A549 (cell line): ENCODE results near the gene NAT8L. TPM values are rescaled to one million over a fixed set of nuclear protein-coding genes. Genes with fewer than 3 reads are reported as not detected.
"Not testable (repeated sequence)": the region's sequence is repeated elsewhere in the genome, so short reads cannot be mapped to it uniquely, and the experiment has no call there.

Experiments used
- ATAC-seq, 2 experiments: fragments of 200-7000 bp in 1 of 2; fragments of >200 bp in 1 of 2; cut with Nextera tagmentation in 1 of 2; cut with Tn5 transposase in 1 of 2; 3 replicates each; pipeline versions ENCODE4 v1.8.0 to v1.9.1; 2018 to 2020; ENCODE audit warnings: mild to moderate bottlenecking in 1 of 2, moderate library complexity in 1 of 2
- CTCF ChIA-PET: fragments of 300-600 bp; sonication (Branson Sonifier 250); formaldehyde crosslinking; extraction: SDS; loops from one replicate; lab custom pipeline; 2021; ENCODE audit warnings: antibody characterized with exemption, inconsistent platforms; lab: Yijun Ruan, JAX
- POLR2A ChIA-PET: fragments of 350-600 bp; formaldehyde crosslinking; extraction: SDS; loops from one replicate; lab custom pipeline; 2021; ENCODE audit warnings: antibody characterized with exemption, inconsistent platforms; lab: Yijun Ruan, JAX
- DNase-seq, 2 experiments: peaks; one replicate each; pipeline versions ENCODE4 v3.0.0 to v3.0.0-alpha.2; 2011 to 2016; ENCODE audit warnings: low read depth in 1 of 2, low spot score in 1 of 2
- FAIRE-seq: peaks from 2 replicates; lab custom pipeline; 2011; peaks lifted over from hg19 to GRCh38; lab: Jason Lieb, UNC
- H3K27ac ChIP-seq, 2 experiments: fragments of >200 bp; sonication (Bioruptor Twin); formaldehyde crosslinking; 3 replicates each; pipeline ENCODE4 v1.5.1; 2016 to 2017
- H3K4me1 ChIP-seq: fragments of >200 bp; sonication (Bioruptor Twin); formaldehyde crosslinking; 3 replicates; pipeline ENCODE4 v1.6.1; 2016
- H3K4me2 ChIP-seq: fragments of >200 bp; sonication (Bioruptor Twin); formaldehyde crosslinking; 3 replicates; pipeline ENCODE4 v1.6.1; 2016
- H3K4me3 ChIP-seq: fragments of >200 bp; sonication (Bioruptor Twin); formaldehyde crosslinking; 3 replicates; pipeline ENCODE4 v1.5.1; 2016
- H3K9me3 ChIP-seq: fragments of >200 bp; sonication (Bioruptor Twin); formaldehyde crosslinking; 3 replicates; pipeline ENCODE4 v1.6.1; 2016
- BHLHE40 ChIP-seq: IDR thresholded peaks from 2 replicates; pipeline ENCODE4 v1.6.1; 2012; ENCODE audit warnings: low read depth, low read length, inconsistent platforms
- CHD2 ChIP-seq: fragments of 150-350 bp; IDR thresholded peaks from 2 replicates; pipeline ENCODE4 v1.6.1; 2014; ENCODE audit warnings: low read length; ENCODE audit not compliant: partially characterized antibody
- EP300 ChIP-seq, 2 experiments: fragments of >200 bp; sonication (Bioruptor Twin); formaldehyde crosslinking; IDR thresholded peaks; 2 replicates in 1 of 2; 3 replicates in 1 of 2; pipeline ENCODE4 v1.6.1; 2016 to 2017
- ESRRA ChIP-seq: fragments of 150-350 bp; IDR thresholded peaks from 2 replicates; pipeline ENCODE4 v1.6.1; 2014; ENCODE audit warnings: mild to moderate bottlenecking, low read length, borderline replicate concordance
- FOSB ChIP-seq: fragments of 250-450 bp; sonication (Bioruptor Pico); IDR thresholded peaks from 2 replicates; pipeline ENCODE4 v1.5.0; 2020; ENCODE audit warnings: mild to moderate bottlenecking, moderate library complexity
- FOSL2 ChIP-seq, 2 experiments: fragments of 450-650 bp in 1 of 2; fragments of >200 bp in 1 of 2; sonication (Bioruptor Twin) in 1 of 2; formaldehyde crosslinking; IDR thresholded peaks; 2 replicates each; pipeline versions ENCODE4 v1.5.0 to v1.6.1; 2016 to 2020; ENCODE audit warnings: mild to moderate bottlenecking in 1 of 2, moderate library complexity in 1 of 2
- HDAC2 ChIP-seq: fragments of 200-600 bp; sonication (generic); IDR thresholded peaks from 2 replicates; pipeline ENCODE4 v1.6.1; 2016
- HOXB5 ChIP-seq: fragments of 250-450 bp; sonication (Bioruptor Pico); IDR thresholded peaks from 2 replicates; pipeline ENCODE4 v1.5.0; 2020; ENCODE audit warnings: mild to moderate bottlenecking, moderate library complexity
- MAFK ChIP-seq: fragments of 450-650 bp; IDR thresholded peaks from 2 replicates; pipeline ENCODE4 v1.6.1; 2014; ENCODE audit not compliant: partially characterized antibody
- MAZ ChIP-seq: fragments of 150-350 bp; IDR thresholded peaks from 2 replicates; pipeline ENCODE4 v1.6.1; 2014; ENCODE audit warnings: antibody characterized with exemption, low read depth, low read length, borderline replicate concordance
- MYC ChIP-seq: IDR thresholded peaks from 2 replicates; pipeline ENCODE4 v1.6.1; 2012; ENCODE audit warnings: mild to moderate bottlenecking, inconsistent platforms, low read length, improper control_type of control experiment, borderline replicate concordance
- POLR2A ChIP-seq: IDR thresholded peaks from 2 replicates; pipeline ENCODE4 v1.6.1; 2012; ENCODE audit warnings: mild to moderate bottlenecking, low read length
- RCOR1 ChIP-seq: fragments of 150-350 bp; IDR thresholded peaks from 2 replicates; pipeline ENCODE4 v1.6.1; 2014; ENCODE audit warnings: antibody characterized with exemption, low read length, low read depth
- TFCP2L1 ChIP-seq: fragments of 250-450 bp; sonication (Bioruptor Pico); IDR thresholded peaks from 2 replicates; pipeline ENCODE4 v1.5.0; 2021; ENCODE audit warnings: mild to moderate bottlenecking
- TP53 ChIP-seq: fragments of 250-450 bp; sonication (Bioruptor Pico); IDR thresholded peaks from 2 replicates; pipeline ENCODE4 v1.5.0; 2021; ENCODE audit warnings: mild to moderate bottlenecking, moderate library complexity
- WGBS: methylation state at CpG from one replicate; pipeline ENCODE4 v1.1.6; 2017; ENCODE audit errors: missing lambda C conversion rate; 5-methylcytosine and 5-hydroxymethylcytosine counted together
- polyA plus RNA-seq, 4 experiments: library from polyadenylated mRNA; depleted of rRNA in 3 of 4; stranded (reverse); fragments of >200 nt; fragmentation: RNase III in 1 of 4; extraction: RNeasy Plus Mini Kit Qiagen cat#74134 plus additional on column Dnase treatment in 1 of 4; gene quantifications; 2 replicates in 3 of 4; 3 replicates in 1 of 4; pipeline ENCODE4 v1.2.3, GENCODE V29; 2011 to 2017
- TF ChIP-seq, protein P1 (sequence below): fragments of 250-450 bp; sonication (Bioruptor Pico); IDR thresholded peaks from 2 replicates; pipeline ENCODE4 v1.5.0; 2020; ENCODE audit warnings: low read depth, mild to moderate bottlenecking, moderate library complexity
- TF ChIP-seq, protein P2 (sequence below): IDR thresholded peaks from 2 replicates; pipeline ENCODE4 v1.6.1; 2012
- TF ChIP-seq, protein P3 (sequence below): fragments of 450-650 bp; IDR thresholded peaks from 2 replicates; pipeline ENCODE4 v1.6.1; 2014; ENCODE audit warnings: antibody characterized with exemption

Gene NAT8L
- polyA plus RNA-seq, 2 of the 4 experiments (the other 2 are of a cell fraction): 2.6 to 8.2 TPM

DNA sequence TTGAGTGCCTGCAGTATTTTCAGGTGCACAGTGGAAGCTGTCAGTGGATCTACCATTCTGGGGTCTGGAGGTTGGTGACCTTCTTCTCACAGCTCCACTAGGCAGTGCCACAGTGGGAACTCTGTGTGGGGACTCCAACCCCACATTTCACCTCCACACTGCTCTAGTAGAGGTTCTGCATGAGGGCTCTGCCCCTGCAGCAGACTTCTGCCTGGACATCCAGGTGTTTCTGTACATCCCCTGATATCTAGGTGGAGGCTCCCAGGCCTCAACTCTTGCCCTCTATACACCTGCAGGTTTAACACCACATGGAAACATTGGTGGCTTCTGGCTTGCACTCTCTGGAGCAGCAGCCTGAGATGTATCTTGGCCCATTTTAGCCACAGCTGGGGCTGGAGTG lies 33.3 kb upstream of the NAT8L start:
- CTCF ChIA-PET: interaction anchor here (1.0 kb wide), 1 partner anchor 16 kb away, joined by 3 read pairs; no protein-coding TSS in a partner anchor
- H3K4me2 ChIP-seq: no peak overlapping the region
- POLR2A ChIA-PET: no interaction called here
- FAIRE-seq (no peak), ATAC-seq (no peak), DNase-seq (no peak)
- H3K27ac ChIP-seq: no peak overlapping the region
- no peak overlapping the region for H3K4me3 ChIP-seq
- no peak for TF ChIP-seq BHLHE40
- no peak for TF ChIP-seq EP300 (IDR thresholded peaks at IDR 0.05)
- TF ChIP-seq POLR2A: no peak
- no peak for TF ChIP-seq MYC
- TF ChIP-seq HDAC2: no peak
- no peak for TF ChIP-seq HOXB5 (CRISPR knock-in tag)
- no peak for TF ChIP-seq MAZ
- TF ChIP-seq CHD2: no peak
- TF ChIP-seq MAFK: no peak
- no peak for TF ChIP-seq TP53
- TF ChIP-seq, protein P1, sequence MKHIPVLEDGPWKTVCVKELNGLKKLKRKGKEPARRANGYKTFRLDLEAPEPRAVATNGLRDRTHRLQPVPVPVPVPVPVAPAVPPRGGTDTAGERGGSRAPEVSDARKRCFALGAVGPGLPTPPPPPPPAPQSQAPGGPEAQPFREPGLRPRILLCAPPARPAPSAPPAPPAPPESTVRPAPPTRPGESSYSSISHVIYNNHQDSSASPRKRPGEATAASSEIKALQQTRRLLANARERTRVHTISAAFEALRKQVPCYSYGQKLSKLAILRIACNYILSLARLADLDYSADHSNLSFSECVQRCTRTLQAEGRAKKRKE (CRISPR knock-in tag): no peak
- TF ChIP-seq FOSB (CRISPR knock-in tag): no peak
- no peak for TF ChIP-seq TFCP2L1 (CRISPR knock-in tag)
- no peak for TF ChIP-seq FOSL2 (IDR thresholded peaks at IDR 0.05)
- TF ChIP-seq FOSL2 (CRISPR knock-in tag; IDR thresholded peaks at IDR 0.05): no peak
- 0 out of 3 replicates have a peak, but pooled peaks cover 2% of the 10 kb centered on the region for H3K9me3 ChIP-seq
- no peaks in the 10 kb centered on the region for H3K4me1 ChIP-seq

DNA sequence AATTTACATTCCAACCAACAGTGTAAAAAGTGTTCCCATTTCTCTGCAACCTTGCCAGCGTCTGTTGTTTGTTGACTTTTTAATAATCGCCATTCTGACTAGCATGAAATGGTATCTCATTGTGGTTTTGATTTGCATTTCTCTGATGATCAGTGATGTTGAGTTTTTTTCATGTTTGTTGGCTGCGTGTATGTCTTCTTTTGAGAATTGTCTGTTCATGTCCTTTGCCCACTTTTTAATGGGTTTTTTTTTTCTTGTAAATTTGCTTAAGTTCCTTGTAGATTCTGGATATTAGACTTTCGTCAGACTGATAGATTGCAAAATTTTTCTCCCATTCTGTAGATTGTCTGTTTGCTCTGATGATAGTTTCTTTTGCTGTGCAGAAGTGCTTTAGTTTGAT lies 32.0 kb upstream of the NAT8L start:
- FAIRE-seq, H3K4me3 ChIP-seq: not testable (repeated sequence)

DNA sequence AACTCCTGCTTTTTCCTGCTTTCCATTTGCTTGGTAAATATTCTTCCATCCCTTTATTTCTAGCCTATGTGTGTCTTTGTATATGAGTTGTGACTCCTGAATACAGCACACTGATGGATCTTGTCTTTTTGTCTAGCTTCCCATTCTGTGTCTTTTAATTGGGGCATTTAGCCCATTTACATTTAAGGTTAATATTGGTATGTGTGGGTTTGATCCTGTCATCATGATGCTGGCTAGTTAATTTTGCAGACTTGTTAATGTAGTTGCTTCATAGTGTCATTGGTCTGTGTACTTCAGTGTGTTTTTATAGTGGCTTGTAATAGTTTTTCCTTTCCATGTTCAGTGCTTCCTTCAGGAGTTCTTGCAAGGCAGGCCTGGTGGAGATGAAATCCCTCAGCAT lies 28.0 kb upstream of the NAT8L start:
- POLR2A ChIA-PET, H3K9me3 ChIP-seq, H3K4me1 ChIP-seq, FAIRE-seq, H3K4me2 ChIP-seq, ATAC-seq, H3K4me3 ChIP-seq, DNase-seq, H3K27ac ChIP-seq, CTCF ChIA-PET: not testable (repeated sequence)

More for the DNA sequence above, 32.0 kb upstream of the NAT8L start:
- ATAC-seq, H3K4me1 ChIP-seq, H3K27ac ChIP-seq, POLR2A ChIA-PET, H3K9me3 ChIP-seq, DNase-seq, H3K4me2 ChIP-seq: not testable (repeated sequence)
- WGBS: 76% methylated on average over 4 of the region's 4 CpGs
- CTCF ChIA-PET: interaction anchor here (0.6 kb wide), 1 partner anchor 63 kb away, joined by 3 read pairs; no protein-coding TSS in a partner anchor

DNA sequence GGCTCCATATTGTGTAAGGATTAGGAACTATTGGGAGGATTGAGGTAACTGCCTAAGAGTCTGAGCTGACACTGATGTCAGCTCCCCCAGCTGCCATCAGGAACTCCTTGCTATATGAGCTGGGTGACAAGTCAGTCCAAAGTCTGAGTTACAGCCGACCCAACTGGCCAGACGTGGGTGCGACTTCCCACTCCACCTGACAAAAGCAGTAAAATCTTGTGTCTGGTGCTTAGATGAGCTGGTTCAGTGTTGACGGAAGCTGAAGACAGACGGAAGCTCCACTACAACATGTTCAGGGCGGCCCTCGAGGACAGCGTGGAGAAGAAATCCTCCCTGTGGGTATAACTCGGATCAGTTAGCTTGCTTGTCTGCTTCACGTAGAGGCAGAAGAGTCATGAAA lies 22.8 kb upstream of the NAT8L start:
- WGBS: 84% methylated on average over 10 of the region's 10 CpGs

More for the DNA sequence above, 22.8 kb upstream of the NAT8L start:
- no peak overlapping the region for H3K4me3 ChIP-seq
- no peaks in the 10 kb centered on the region for H3K9me3 ChIP-seq
- no peaks in the 10 kb centered on the region for H3K4me1 ChIP-seq
- no peak overlapping the region for H3K4me2 ChIP-seq
- FAIRE-seq (no peak), DNase-seq (no peak), ATAC-seq (no peak)
- ChIA-PET CTCF (interaction anchor here (1.0 kb wide), 1 partner anchor 41 kb away, joined by 3 read pairs; no protein-coding TSS in a partner anchor), POLR2A (no interaction called here)
- no peak for TF ChIP-seq MAZ
- TF ChIP-seq, protein P2, sequence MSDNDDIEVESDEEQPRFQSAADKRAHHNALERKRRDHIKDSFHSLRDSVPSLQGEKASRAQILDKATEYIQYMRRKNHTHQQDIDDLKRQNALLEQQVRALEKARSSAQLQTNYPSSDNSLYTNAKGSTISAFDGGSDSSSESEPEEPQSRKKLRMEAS: no peak
- TF ChIP-seq HOXB5 (CRISPR knock-in tag): no peak
- TF ChIP-seq ESRRA: no peak
- no peak for TF ChIP-seq RCOR1
- TF ChIP-seq, protein P3, sequence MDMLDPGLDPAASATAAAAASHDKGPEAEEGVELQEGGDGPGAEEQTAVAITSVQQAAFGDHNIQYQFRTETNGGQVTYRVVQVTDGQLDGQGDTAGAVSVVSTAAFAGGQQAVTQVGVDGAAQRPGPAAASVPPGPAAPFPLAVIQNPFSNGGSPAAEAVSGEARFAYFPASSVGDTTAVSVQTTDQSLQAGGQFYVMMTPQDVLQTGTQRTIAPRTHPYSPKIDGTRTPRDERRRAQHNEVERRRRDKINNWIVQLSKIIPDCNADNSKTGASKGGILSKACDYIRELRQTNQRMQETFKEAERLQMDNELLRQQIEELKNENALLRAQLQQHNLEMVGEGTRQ: no peak
- no peak overlapping the region for H3K27ac ChIP-seq
